OCI-LY7 (cell line): ENCODE data around the gene RNF19B. TPM values are rescaled to one million over a fixed set of nuclear protein-coding genes. Genes with fewer than 3 reads are reported as not detected.

Experiments
- BruUV-seq: library from RNA; stranded (reverse); fragments of 400-500 nt; replicated peaks from 2 replicates; lab custom pipeline; 2021; lab: Mats Ljungman, UMichigan
- CTCF ChIA-PET: fragments of 300-600 bp; sonication (Branson Sonifier 250); formaldehyde crosslinking; loops from one replicate; lab custom pipeline; 2022; ENCODE audit warnings: antibody characterized with exemption; ENCODE audit not compliant: unreplicated experiment; lab: Charles Lee
- POLR2A ChIA-PET: fragments of 300-600 bp; sonication (Branson Sonifier 250); formaldehyde crosslinking; loops from one replicate; lab custom pipeline; 2022; ENCODE audit warnings: antibody characterized with exemption; lab: Charles Lee
- DNase-seq: peaks from one replicate; pipeline ENCODE4 v3.0.0-alpha.2; 2015; ENCODE audit warnings: low spot score
- H2AFZ ChIP-seq: fragments of 200-600 bp; sonication (generic), shearing (Covaris generic); 2 replicates; pipeline ENCODE4 v1.6.1; 2014; ENCODE audit warnings: mild to moderate bottlenecking, antibody characterized with exemption, low read length, moderate library complexity
- H3K27ac ChIP-seq: fragments of 200-600 bp; sonication (generic); 2 replicates; pipeline ENCODE4 v1.5.1; 2014; ENCODE audit warnings: mixed run types, low read depth, mild to moderate bottlenecking, moderate library complexity, low read length, inconsistent platforms; ENCODE audit not compliant: poor library complexity, severe bottlenecking
- H3K36me3 ChIP-seq: fragments of 200-600 bp; sonication (generic); 2 replicates; pipeline ENCODE4 v1.6.1; 2014; ENCODE audit warnings: mild to moderate bottlenecking, antibody characterized with exemption, low read length, moderate library complexity, mixed read lengths; ENCODE audit not compliant: insufficient read depth
- H3K4me1 ChIP-seq: fragments of 200-600 bp; sonication (generic); 2 replicates; pipeline ENCODE4 v1.5.1; 2014; ENCODE audit warnings: mild to moderate bottlenecking, low read length; ENCODE audit not compliant: insufficient read depth, poor library complexity, severe bottlenecking
- H3K4me2 ChIP-seq: fragments of 200-600 bp; sonication (generic); 2 replicates; pipeline ENCODE4 v1.6.1; 2014; ENCODE audit warnings: mild to moderate bottlenecking, low read length
- H3K4me3 ChIP-seq: fragments of 200-600 bp; sonication (generic); 2 replicates; pipeline ENCODE4 v1.5.1; 2014; ENCODE audit warnings: mild to moderate bottlenecking, low read depth, low read length; ENCODE audit not compliant: poor library complexity, severe bottlenecking
- H3K79me2 ChIP-seq: fragments of 200-600 bp; sonication (generic); 2 replicates; pipeline ENCODE4 v1.6.1; 2016; ENCODE audit warnings: low read depth, mild to moderate bottlenecking, low read length, moderate library complexity, mixed read lengths; ENCODE audit not compliant: insufficient read depth
- H3K9me2 ChIP-seq: fragments of 200-600 bp; sonication (generic); 2 replicates; pipeline ENCODE4 v1.6.1; 2016; ENCODE audit warnings: mild to moderate bottlenecking, low read length, mixed read lengths; ENCODE audit not compliant: insufficient read depth
- H3K9me3 ChIP-seq: fragments of 200-600 bp; sonication (generic); 2 replicates; pipeline ENCODE4 v1.6.1; 2014; ENCODE audit warnings: mild to moderate bottlenecking, mixed run types, low read length, mixed read lengths
- H4K20me1 ChIP-seq: fragments of 200-600 bp; sonication (generic); 2 replicates; pipeline ENCODE4 v1.6.1; 2014; ENCODE audit warnings: mild to moderate bottlenecking, antibody characterized with exemption, low read length, moderate library complexity, mixed read lengths; ENCODE audit not compliant: insufficient read depth
- EZH2phosphoT487 ChIP-seq: fragments of 200-600 bp; sonication (generic); IDR thresholded peaks from 2 replicates; pipeline ENCODE4 v1.6.1; 2018; ENCODE audit warnings: low read depth, borderline replicate concordance, mild to moderate bottlenecking, mixed run types, antibody characterized with exemption, low read length, moderate library complexity, mixed read lengths
- intact Hi-C: fragments of 100-400 bp; cut with micrococcal nuclease; formaldehyde crosslinking; loops from one replicate; pipeline ENCODE4 v1.10.0; 2022; ENCODE audit not compliant: unreplicated experiment
- total RNA-seq, 2 experiments: library from RNA; depleted of rRNA in 1 of 2; stranded (reverse); fragments of >200 nt in 1 of 2; shearing (Covaris generic) in 1 of 2; gene quantifications; 2 replicates each; pipeline ENCODE4 v1.2.3, GENCODE V29; 2014 to 2022
- TF ChIP-seq, protein P1 (sequence below): fragments of 200-600 bp; sonication (generic); conservative IDR thresholded peaks from 2 replicates; pipeline ENCODE4 v1.5.1; 2014; ENCODE audit warnings: mild to moderate bottlenecking, antibody characterized with exemption, low read length, moderate library complexity, mixed read lengths

The RNF19B gene
- total RNA-seq, 2 experiments from 2014 or later, result 23.0 to 36.8 TPM

GRCh38 chr1:32983020-32983419, 18.4 kb upstream of the RNF19B start:
- no TSS peak for BruUV-seq
- Histone ChIP-seq H3K9me3 (no peaks in the 10 kb centered on the region), H3K27ac (no peak overlapping the region), H2AFZ (no peak overlapping the region), H3K4me3 (no peak overlapping the region), H3K4me1 (peaks cover 25% of the 10 kb centered on the region), H3K4me2 (no peak overlapping the region), H4K20me1 (no peaks in the 10 kb centered on the region), H3K36me3 (no peaks in the 10 kb centered on the region), H3K79me2 (no peaks in the 10 kb centered on the region), H3K9me2 (no peaks in the 10 kb centered on the region)
- DNase-seq, result no peak
- TF ChIP-seq EZH2phosphoT487, result no peak
- TF ChIP-seq, protein P1, sequence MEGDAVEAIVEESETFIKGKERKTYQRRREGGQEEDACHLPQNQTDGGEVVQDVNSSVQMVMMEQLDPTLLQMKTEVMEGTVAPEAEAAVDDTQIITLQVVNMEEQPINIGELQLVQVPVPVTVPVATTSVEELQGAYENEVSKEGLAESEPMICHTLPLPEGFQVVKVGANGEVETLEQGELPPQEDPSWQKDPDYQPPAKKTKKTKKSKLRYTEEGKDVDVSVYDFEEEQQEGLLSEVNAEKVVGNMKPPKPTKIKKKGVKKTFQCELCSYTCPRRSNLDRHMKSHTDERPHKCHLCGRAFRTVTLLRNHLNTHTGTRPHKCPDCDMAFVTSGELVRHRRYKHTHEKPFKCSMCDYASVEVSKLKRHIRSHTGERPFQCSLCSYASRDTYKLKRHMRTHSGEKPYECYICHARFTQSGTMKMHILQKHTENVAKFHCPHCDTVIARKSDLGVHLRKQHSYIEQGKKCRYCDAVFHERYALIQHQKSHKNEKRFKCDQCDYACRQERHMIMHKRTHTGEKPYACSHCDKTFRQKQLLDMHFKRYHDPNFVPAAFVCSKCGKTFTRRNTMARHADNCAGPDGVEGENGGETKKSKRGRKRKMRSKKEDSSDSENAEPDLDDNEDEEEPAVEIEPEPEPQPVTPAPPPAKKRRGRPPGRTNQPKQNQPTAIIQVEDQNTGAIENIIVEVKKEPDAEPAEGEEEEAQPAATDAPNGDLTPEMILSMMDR, result no peak
- POLR2A ChIA-PET, result no interaction called here
- intact Hi-C loops, result no loop called here
- CTCF ChIA-PET, result no interaction called here

DNA sequence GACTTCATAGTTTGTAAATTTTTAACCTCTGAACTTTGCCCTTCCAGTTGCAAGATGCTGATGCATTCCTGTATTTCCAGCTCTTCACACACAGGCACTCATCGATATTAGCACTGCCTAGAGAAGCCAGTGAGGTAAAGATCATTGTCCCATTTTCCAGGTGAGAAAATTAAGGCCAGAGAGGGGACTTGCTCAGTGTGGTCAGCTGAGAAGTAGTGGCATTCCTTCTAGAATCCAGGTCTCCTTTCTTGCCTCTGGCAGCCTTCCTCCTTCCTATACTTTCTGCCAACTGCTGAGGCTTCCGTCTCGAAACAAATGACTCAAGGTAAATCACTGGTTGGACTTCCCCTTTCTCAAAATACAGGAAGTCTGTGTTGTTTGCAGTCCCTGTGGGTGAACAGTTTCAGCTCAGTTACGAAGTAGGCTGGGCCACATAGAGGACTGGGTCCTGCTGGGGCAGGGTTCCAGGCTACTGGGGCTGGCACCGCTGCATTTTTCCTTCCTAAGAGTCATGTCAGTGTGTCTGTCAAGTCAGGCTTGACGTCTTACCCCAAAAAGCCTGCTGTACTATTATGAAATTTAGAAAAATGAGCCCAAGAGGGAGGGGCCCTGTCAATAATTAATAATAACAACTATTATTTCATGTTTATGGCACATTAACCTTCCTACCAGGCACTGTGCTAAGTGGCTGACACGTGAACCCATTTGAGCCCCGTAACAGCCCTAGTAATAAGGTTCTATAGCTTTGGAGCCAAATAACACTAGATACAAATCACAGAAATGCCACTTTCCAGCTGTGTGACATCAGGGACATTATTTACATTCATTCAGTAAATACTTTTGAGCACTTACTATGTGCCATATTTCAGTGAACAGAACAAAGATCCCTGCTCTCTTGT, 16.6 kb upstream of the RNF19B start:
- TF ChIP-seq, protein P1, result no peak
- no peak for TF ChIP-seq EZH2phosphoT487
- H3K36me3 ChIP-seq, result no peaks in the 10 kb centered on the region
- no peaks in the 10 kb centered on the region for H4K20me1 ChIP-seq
- peak overlapping the region; percentile 81 for H3K4me2 ChIP-seq
- DNase-seq, result peak; percentile 90
- H3K9me3 ChIP-seq, result no peaks in the 10 kb centered on the region
- no peaks in the 10 kb centered on the region for H3K9me2 ChIP-seq
- H3K27ac ChIP-seq, result peak overlapping the region; percentile 55
- intact Hi-C loops, result no loop called here
- BruUV-seq, result no TSS peak
- ChIA-PET POLR2A (interaction anchor here (0.5 to 2.2 kb wide), 14 partner anchors 9 to 591 kb away, joined by 3 to 17 read pairs (median 4); partner anchors contain the start of gene RNF19B), CTCF (interaction anchor here (0.5 to 1.5 kb wide), 3 partner anchors 9 to 24 kb away, joined by 3 read pairs; no protein-coding TSS in a partner anchor)
- H3K4me3 ChIP-seq, result peak overlapping the region; percentile 58
- peaks cover 25% of the 10 kb centered on the region for H3K4me1 ChIP-seq
- H2AFZ ChIP-seq, result peak overlapping the region; percentile 68
- H3K79me2 ChIP-seq, result no peaks in the 10 kb centered on the region

- H3K9me2 ChIP-seq, result no peaks in the 10 kb centered on the region
- TF ChIP-seq, protein P1, result no peak
- TF ChIP-seq EZH2phosphoT487, result no peak
- ChIA-PET CTCF (interaction anchor here (1.1 to 1.5 kb wide), 2 partner anchors 11 to 25 kb away, joined by 3 read pairs; no protein-coding TSS in a partner anchor), POLR2A (interaction anchor here (1.2 to 2.2 kb wide), 7 partner anchors 10 to 30 kb away, joined by 3 to 17 read pairs (median 9); partner anchors contain the start of gene RNF19B)
- peaks cover 25% of the 10 kb centered on the region for H3K4me1 ChIP-seq
- H3K36me3 ChIP-seq, result no peaks in the 10 kb centered on the region
- BruUV-seq, result no TSS peak
- H3K79me2 ChIP-seq, result no peaks in the 10 kb centered on the region
- H2AFZ ChIP-seq, result no peak overlapping the region
- no peaks in the 10 kb centered on the region for H4K20me1 ChIP-seq
- intact Hi-C loops, result no loop called here
- peak overlapping the region; percentile 81 for H3K4me2 ChIP-seq
- no peak overlapping the region for H3K27ac ChIP-seq
- no peaks in the 10 kb centered on the region for H3K9me3 ChIP-seq
- no peak overlapping the region for H3K4me3 ChIP-seq
- DNase-seq, result no peak
Observed at GRCh38 chr1:32980080-32980479, 15.5 kb upstream of the RNF19B start.
